GM18508 (cell line): ENCODE data around the gene MARCHF9.

Experiments used
- ATAC-seq: cut with Tn5 transposase; IDR thresholded peaks from one replicate; pipeline ENCODE4 v1.9.1; 2021; ENCODE audit warnings: moderate number of reproducible peaks; ENCODE audit not compliant: insufficient read depth, unreplicated experiment

Gene MARCHF9

DNA sequence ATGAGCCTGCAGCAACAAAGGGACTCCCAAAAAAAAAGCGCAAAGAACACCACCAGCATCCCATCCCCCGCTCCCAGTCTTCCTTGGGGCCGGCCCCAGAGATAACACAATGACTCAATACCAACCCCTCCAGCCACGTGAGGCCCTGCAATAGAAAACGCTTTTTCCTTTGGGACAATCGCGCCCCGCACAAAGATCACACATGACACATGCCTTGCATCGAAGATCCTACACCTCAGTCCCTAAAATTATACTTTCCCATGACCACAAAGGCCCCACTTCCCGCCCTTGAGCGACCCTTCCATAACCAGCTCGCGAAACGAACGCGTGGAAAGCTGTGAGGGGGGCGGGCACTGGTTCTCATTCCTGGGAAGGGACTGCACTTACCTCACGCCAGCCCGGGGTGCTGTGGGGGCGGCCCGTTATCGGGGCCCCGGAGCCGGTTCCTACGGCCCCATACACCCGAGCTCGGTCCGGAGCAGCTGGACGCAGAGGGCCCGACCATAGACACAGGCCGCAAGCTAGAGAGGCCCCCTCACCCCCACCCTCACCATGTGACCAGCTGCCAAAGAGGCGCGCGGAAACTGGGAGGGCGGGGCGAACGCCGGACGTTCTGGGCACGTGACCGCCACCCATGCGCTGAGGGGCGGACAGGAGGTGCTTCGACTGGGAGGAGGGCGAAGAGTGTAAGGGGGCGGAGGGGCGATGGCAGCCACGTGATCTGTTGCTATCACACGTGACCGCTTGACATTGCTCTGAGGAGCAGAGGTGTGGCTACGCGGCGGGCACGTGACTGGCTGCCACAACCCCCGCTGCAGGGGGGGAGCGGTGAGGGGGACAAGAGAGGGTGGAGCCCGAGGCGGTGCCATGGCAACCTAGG, 2.9 kb upstream of the MARCHF9 start, which contains the start of gene CDK4:
TSS of gene CDK4 (minus strand) at position 523 of the 880 bp plus-strand sequence. CDS start 593 bp downstream, outside the sequence.
- peak; percentile 48 for ATAC-seq

DNA sequence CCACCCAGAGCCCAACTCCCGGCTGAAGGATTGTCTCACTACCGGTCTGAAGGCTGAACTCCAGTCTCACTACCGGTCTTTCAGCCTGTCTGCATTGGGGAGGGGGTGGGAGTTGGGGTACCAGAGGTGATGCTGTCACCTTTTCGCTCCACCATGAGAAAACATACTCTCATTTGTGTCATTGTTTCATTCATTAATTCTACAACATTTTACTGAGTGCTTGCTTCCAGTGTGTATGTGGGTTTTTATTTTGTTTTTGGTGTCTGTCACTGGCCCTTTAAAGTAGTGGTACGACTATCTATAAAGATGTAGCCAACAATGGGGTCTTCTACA, 2.3 kb upstream of the MARCHF9 start:
- ATAC-seq: no peak

DNA sequence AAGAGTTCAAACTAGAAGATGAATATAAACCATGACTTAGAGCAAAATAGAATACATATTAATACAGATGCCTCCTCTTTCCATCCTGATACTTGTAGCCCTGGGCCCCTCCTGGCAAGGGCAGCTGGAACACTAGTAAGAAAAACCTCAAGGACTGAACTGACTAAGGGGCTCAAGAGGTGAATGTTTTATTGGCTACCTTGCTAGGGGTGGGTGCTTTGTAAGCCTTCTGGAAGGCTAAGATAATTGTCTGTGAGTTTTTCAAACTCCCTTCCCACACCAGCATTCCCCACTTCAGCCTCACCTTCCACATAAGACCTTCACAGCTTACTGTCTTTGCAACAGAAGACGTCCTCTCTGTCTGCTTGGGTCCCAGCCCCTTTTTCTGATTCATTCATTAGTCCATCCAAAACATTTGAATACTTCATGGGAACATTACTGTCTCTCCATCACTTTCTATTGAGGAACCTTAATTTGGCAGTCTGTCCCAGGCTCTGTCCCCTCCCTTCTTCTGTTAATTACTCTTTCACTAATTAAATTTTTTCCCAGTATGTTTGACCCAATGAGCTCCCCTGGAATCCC, 1.1 kb upstream of the MARCHF9 start:
- ATAC-seq: no peak

DNA sequence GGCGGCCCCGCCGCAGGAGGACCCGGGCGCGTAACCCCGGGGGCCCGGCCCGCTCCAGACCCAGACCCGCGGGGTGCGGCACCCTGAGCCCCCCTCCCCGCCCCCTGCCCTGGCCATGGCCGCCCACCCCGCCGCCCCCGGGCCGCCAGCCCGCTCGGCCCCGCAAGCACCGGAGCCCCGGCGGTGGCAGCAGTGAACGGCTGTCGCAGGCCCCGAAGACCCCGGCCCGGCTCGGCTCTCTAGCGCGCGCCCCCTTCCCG, 221 bp downstream of the MARCHF9 start:
- no peak for ATAC-seq

DNA sequence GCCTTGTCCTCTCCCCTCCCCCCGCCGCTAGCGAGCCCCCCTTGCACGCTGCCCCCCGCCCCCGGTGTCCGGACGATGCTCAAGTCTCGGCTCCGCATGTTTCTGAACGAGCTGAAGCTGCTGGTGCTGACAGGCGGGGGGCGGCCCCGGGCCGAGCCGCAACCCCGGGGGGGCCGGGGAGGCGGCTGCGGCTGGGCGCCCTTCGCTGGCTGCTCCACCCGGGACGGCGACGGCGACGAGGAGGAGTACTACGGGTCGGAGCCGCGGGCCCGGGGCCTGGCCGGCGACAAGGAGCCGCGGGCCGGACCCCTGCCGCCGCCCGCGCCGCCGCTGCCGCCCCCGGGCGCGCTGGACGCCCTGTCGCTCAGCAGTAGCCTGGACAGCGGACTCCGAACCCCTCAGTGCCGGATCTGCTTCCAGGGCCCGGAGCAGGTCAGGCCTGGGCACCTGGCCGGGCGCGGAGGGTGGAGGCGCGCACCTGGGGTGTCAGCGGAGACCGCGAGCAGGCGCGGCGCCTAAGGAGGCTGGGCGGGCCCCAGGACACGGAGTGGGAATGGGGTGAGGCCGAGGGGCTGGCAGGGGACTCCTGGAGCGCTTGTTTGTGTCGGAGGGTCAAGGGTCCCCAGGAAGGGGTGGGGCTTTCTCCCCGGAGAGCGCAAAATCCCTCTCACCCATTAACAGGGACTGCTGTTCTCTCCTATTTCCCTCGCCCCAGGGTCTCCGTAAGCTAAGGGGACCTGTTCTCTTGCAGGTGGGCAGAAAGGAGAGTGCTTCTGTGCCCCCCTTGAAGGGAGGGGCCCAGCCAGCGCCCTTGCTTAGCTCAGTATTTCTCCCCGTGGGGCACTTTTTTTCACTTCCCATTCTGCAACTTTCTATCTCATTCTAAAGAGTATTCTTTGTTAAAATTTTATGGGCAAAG, 810 bp downstream of the MARCHF9 start:
- ATAC-seq: no peak

DNA sequence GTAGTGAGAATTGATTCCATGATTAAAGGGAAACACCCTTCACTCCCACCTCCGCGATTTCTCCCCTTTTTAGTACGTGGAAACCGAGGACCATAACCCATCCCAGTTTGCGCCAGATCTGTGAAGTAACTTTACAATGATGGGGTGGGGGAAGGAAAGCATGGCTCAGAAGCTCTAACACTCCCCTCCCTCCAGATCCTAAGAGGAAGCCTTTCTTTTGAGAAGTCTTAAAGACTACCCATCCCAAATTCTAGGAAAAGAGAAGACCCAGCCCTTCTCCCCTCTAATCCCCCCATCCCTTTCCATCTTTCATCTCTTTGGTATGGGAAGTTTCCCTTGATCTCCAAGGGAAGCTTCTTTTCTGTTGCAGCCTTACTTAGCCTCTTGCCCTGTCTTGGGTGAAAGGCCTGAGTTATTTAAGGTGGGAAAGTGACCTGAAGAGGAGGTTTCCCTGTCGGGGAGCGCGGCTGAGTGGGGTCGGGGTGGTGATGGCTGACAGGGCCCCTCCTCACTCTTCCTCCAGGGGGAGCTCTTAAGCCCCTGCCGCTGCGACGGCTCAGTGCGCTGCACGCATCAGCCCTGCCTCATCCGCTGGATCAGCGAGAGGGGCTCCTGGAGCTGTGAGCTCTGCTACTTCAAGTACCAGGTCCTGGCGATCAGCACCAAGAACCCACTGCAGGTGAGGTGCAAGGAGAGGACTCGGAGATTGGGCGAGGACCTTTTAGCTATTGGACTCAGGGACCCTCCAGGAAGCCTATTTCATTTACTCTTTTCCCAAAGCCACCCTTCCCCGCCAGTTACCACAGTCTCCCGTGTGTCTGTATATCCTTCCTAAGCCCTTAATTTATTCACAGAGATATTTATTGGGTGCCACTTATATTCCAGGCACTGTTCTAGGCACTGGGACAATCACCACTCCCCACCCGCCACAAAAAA, 1.8 kb downstream of the MARCHF9 start:
- no peak for ATAC-seq

DNA sequence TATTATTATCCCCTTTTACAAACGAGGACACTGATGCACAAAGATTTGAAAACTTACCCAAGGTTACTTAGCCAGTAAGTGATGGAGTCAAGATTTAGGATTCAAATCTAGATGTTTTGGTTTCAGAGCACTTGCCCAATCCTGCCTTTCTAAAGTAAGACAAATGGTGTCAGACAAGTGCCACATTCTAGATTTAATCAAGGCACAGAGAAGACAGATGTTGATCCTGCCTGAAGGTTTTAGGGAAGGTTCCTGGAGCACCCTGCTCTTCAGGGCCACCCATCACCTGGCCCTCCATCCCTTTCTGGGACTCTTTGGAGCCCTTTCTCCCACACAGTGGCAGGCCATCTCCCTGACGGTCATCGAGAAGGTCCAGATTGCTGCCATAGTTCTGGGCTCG, 2.9 kb downstream of the MARCHF9 start:
- ATAC-seq: no peak

DNA sequence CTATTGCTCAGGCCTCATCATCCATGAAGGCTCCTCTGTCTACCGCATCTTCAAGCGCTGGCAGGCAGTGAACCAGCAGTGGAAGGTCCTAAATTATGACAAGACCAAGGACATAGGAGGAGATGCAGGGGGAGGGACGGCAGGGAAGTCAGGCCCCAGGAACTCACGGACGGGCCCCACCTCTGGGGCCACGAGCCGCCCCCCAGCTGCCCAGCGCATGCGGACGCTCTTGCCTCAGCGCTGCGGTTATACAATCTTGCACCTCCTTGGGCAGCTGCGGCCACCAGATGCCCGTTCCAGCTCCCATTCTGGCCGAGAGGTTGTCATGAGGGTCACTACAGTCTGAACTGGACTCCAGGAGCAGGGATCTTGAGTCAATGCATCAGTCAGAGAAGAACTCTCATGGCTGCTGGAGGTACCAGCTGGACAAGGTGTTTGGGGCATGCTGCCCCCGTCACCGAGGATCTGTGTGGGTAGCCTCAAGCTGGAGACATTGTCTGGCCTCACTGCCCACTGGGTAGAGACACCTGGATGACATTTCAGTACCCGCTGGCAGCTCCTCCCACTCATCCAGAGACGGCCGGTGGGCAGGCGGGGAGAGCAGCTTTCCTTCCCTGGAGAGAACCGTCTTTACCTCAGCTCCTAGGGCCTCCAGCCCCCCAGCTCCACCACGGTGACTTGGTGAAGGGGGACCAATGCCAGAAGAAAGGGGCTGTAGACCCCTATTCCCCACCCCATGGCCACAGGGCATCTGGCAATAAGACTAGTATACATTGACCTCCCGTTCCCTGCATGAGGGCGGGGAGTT, 3.9 kb downstream of the MARCHF9 start:
- ATAC-seq: no peak

DNA sequence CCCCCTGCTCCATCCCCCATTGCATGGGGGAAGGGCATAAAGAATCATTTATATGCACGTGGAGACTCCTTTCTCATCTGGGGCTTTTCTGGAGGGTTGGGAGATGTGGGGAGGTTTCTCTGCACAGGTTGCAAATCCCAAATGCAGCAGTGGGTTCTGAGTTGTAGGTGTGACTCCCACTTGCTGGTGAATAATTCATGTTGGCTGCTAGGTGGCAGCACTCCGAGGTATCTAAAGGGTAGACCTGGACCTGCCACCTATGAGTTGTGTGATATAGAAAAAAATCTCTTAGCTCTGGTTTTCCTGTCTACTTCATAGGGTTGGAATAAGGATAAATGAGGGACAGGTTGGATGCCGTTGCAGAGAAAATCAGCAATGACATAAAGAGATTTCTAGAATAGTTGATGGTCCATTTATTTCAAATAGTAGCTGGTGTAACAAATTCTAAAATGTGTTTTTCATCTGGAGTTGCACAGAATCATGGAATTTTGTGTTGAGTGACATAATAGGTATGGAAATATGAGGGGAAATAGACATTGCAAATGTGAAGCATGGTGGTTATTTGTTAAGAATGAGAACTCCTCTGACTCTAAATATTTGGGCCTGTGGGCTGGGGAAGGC, 4.6 kb downstream of the MARCHF9 start:
- ATAC-seq: no peak

DNA sequence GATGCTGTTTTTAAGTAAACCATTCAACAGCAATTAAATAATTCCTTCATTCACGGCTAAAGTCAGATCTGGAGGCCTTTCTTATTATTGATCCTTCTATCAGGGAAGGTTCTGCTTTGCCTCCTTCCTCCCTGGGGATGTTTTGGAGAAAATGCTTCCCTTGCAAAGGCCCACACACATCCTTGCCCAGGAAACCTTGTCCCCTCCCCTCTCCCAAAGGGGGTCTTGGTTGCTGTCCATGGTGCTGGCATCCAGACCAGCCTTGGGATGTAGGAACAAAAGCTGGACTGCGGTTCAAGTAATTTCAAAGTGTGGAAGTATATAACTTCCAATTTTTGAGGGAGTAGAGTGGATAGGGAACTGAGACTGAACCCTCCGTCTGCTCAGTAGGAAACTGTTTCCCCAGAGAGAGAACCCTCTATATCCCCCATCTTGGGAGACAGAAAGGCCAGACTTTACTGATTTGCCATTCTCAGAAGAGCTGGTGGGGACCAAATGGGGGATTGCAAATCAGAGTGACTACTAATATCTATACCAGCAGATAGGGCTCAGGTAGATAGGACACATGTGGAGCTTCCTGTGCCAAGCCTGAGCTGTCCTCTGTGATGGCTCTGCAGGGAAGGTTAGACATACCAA, 5.6 kb downstream of the MARCHF9 start:
- ATAC-seq: no peak

DNA sequence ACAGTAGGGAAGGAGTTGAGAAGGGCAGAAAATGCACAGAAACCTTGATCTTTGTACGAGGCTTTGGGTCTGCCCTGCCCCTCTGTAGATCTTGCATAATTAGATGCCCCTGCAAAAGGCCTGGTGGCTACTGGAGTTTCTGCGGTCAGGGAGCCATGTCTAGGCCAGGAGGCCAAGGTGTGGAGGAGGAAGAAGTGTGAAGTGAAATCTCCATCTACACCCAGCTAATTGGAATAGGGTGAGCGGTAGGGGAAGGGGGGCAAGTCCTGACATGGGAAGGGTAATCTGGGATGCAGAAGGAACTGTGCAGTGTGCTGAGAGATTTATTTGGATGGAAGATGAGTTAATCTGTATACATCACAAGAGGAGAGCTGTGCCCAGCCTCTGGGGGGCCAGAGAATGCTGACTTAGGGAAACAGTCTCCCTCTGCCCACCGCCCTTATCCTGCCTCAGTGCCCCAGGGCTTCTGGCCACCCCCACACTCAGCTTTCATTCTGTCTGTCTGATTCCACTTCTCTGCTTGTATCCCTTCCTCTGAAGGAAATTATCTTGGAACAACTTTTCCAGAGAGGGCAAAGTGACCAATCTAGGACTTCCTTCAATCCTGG, 6.6 kb downstream of the MARCHF9 start:
- ATAC-seq: no peak

DNA sequence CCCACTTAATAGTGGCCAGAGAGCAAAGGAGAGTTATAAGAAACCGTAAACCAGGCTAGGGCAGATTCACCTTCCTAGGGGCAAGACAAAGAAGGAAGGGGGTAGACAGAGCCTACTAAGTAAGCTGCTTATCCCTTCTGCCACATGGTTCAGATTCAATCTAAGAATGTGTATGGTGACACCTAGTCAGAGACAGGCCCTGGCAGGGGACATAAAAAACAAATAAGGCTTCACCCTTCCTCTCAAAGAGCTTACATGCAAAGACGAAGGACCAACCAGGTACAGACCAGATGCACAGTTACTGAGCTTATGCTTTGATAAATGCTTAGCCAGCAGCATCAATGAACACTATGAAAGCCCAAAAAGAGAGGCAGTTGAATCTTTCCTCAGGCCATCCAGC, 7.6 kb downstream of the MARCHF9 start:
- no peak for ATAC-seq

DNA sequence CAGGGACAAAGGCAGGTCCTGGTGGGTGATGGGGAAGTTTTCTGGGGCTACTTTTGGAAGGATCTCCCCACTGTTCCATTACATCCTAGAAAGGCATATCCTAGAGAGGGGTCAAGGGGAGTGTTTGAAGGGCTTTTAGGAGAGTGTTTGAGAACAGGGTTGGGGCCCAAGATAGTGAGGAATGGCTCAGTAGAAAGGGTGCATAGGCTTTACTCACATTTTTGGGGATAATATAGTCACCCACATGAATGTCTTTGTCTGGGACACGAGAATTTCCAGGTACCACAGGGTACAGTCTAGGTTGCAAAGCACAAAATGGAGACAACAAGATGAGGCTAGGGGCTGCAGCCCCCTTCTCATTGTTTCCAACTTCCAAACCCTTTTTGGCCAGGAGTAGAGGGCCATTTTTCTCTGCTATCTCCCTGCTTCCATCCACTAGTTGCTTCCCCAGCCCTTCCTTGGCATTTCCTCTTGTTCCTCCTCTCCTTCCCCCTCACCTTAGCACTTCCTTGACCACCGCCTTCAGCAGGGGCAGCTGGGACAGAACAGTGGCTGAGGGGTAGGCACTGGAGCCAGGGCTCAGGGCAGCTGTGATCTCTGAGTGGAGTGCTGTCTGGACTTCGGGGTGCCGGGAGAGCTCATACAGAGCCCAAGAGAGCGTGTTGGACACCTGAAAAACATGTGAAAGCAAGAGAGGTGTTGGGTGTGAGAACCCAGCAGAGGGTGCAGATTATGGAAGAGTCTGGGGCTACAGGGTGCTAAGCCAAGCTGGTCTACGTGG, 9.2 kb downstream of the MARCHF9 start:
- no peak for ATAC-seq

DNA sequence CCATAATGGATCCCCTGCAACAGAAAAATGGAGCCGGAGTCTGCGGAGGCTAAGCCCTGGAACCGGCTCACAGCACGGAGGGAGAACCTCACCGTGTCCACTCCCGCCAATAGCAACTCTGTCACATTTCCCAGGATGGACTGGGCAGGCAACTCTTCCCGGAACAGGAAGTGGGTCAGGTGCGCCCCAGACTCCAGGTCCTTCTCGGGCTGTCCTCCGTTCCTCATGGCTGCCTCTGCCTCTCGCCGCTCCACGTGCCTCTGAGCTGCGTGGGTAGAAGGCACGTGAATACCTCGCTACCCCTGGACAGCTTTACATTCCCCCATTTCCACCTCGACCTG, 9.7 kb downstream of the MARCHF9 start:
- ATAC-seq: no peak

DNA sequence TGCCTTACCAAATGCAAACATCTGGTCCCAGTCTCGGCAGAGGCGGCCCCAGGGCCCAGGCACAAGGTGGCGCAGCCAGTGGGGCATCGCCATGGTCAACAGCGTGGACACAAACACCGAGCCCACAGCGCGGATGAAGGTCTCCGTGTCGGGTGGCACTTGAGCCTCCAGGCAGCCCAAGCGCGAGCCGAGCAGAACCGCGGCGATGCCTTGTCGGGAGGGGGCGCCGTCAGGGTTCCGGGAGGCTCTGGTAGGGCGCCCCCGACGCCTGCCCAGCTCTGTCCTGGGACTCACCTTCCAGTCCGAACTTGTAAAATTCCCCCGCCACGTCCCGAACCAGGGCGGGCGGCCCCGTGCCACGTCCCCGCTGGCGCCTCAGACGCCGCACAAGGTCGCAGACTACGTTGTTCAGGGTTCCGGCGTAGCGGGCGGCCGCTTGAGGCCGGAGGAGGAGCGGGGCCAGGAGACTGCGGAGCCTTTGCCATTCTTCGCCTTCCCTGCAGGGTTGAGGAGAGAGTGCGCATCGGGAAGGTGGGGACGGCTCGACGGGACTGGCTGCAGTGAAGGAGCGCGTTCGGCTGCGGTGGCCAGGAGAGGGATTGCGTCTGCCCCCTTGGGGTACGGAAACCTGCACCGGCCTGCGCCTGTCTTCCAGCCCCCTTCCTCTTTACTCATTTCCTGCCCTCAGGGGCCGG, 10.2 kb downstream of the MARCHF9 start:
- no peak for ATAC-seq

DNA sequence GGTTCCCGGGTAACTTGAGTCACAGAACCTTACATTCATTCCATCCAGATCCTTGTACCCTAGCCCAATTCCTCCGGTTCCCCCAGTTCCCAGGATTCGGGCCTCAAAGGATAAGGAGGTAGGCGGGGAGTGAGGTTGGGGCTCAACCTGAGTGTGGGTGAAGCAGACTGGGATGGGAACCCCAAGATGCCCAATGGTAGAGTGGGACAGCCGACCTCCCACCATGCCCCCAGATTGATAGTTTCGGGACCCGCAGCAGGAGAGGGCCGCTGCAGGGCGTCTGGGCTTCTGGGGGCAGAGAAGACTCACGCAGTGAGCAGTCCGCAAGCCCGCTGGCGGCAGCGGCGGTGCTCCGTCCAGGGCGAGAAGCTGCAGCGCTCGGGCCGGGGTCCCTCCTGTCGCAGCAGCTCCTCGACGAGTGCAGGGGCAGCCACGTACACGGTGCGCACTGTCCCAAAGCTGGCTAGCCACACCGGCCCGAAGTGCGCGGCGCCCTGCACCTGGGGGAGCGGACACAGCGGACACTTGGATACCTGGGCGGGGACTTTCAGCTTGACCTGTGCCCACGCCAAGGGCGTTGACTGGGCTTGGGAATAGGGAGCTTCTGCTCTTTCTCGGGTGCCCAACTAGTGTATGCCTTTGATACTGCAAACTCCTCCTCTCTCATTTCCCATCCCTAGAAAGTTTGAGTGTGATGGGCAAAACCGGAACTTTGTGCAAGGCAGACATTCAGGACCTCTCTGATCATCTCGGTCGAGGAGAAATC, 11.0 kb downstream of the MARCHF9 start:
- ATAC-seq: no peak
